Stimulated activated CD4-positive, alpha-beta T cell treated with anti-CD3 and anti-CD28 coated beads, Interleukin-12 subunit alpha, Interleukin-12 subunit beta, amount 100 ng/mL, for 4 hours (primary cell): ENCODE measurements around the gene ORC2.
"Not testable (repeated sequence)": the region's sequence is repeated elsewhere in the genome, so short reads cannot be mapped to it uniquely, and the experiment has no call there.

ENCODE experiments used
- DNase-seq: peaks from one replicate; pipeline ENCODE4 v3.0.0-alpha.2; 2020

ORC2 gene

GRCh38 chr2:200930947-200931626 is 32.4 kb downstream of the ORC2 start:
- DNase-seq = no peak

GRCh38 chr2:200929334-200930249 is 33.9 kb downstream of the ORC2 start:
- DNase-seq = no peak

GRCh38 chr2:200922439-200922838 is 41.0 kb downstream of the ORC2 start:
- no peak for DNase-seq

- DNase-seq = no peak
These were observed 49.8 kb downstream of the ORC2 start for GRCh38 chr2:200913654-200914053.

GRCh38 chr2:200909958-200910357 is 53.5 kb downstream of the ORC2 start:
- no peak for DNase-seq

- peak; percentile 44 for DNase-seq
These were observed 57.7 kb downstream of the ORC2 start for GRCh38 chr2:200905618-200906296.

GRCh38 chr2:200901459-200902072 is 61.9 kb downstream of the ORC2 start:
- DNase-seq = peak; percentile 41

- DNase-seq = no peak
These were observed 64.0 kb downstream of the ORC2 start for GRCh38 chr2:200899482-200899881.

GRCh38 chr2:200888704-200889625 is 74.5 kb downstream of the ORC2 start, which contains the start of the genes NIF3L1 and PPIL3:
Gene NIF3L1 (plus strand): TSS chr2:200889371. CDS start chr2:200891944, 2,573 bp downstream.
Gene PPIL3 (minus strand): TSS chr2:200889077. CDS start chr2:200887615, 1,462 bp downstream.
- DNase-seq = peak; percentile 95

- not testable (repeated sequence) for DNase-seq
These were observed 81.7 kb downstream of the ORC2 start for GRCh38 chr2:200881715-200882249.

- no peak for DNase-seq
These were observed 85.1 kb downstream of the ORC2 start for GRCh38 chr2:200878289-200878880.

- no peak for DNase-seq
These were observed 86.0 kb downstream of the ORC2 start for GRCh38 chr2:200877443-200877842.

- no peak for DNase-seq
These were observed 89.9 kb downstream of the ORC2 start for GRCh38 chr2:200873560-200873959.

GRCh38 chr2:200871151-200871550 is 92.3 kb downstream of the ORC2 start:
- no peak for DNase-seq

GRCh38 chr2:200869014-200869413 is 94.4 kb downstream of the ORC2 start:
- DNase-seq = no peak

- DNase-seq = peak; percentile 96
These were observed 99.1 kb downstream of the ORC2 start, which contains the start of gene CLK1 for GRCh38 chr2:200864176-200865034. Gene CLK1 (minus strand): TSS chr2:200864658. CDS start chr2:200861862, 2,796 bp downstream.

GRCh38 chr2:200863782-200864175 is 99.7 kb downstream of the ORC2 start:
- DNase-seq = no peak

- DNase-seq = peak; percentile 34
These were observed 100.9 kb downstream of the ORC2 start for GRCh38 chr2:200862532-200863000.

- no peak for DNase-seq
These were observed 101.8 kb downstream of the ORC2 start for GRCh38 chr2:200861617-200862155.
